Mesendoderm (in vitro differentiated cells): ENCODE measurements around the gene PLIN4.

Source experiments
- DNase-seq: peaks from one replicate; pipeline ENCODE4 v3.0.0; 2013
- H2AK5ac ChIP-seq: 2 replicates; pipeline ENCODE4 v1.6.1; 2013; ENCODE audit warnings: low read length, inconsistent platforms
- H2BK120ac ChIP-seq: 2 replicates; pipeline ENCODE4 v1.6.1; 2013; ENCODE audit warnings: low read depth, mild to moderate bottlenecking, low read length, moderate library complexity, mixed read lengths
- H2BK15ac ChIP-seq: replicated peaks from 2 replicates; pipeline ENCODE4 v1.6.1; 2013; ENCODE audit warnings: low read depth, mild to moderate bottlenecking, moderate library complexity
- H2BK5ac ChIP-seq: 2 replicates; pipeline ENCODE4 v1.6.1; 2013; ENCODE audit warnings: low read length, inconsistent platforms
- H3K18ac ChIP-seq: 2 replicates; pipeline ENCODE4 v1.6.1; 2013; ENCODE audit warnings: mild to moderate bottlenecking, low read length, mixed read lengths
- H3K23ac ChIP-seq: one replicate; pipeline ENCODE4 v1.6.1; 2013; ENCODE audit warnings: low read length
- H3K27ac ChIP-seq: 2 replicates; pipeline ENCODE4 v1.5.1; 2013; ENCODE audit warnings: low read depth, mild to moderate bottlenecking, inconsistent platforms, low read length, moderate library complexity
- H3K27me3 ChIP-seq: 2 replicates; pipeline ENCODE4 v1.6.1; 2013; ENCODE audit warnings: low read length, control low read depth, mild to moderate bottlenecking, inconsistent platforms; ENCODE audit not compliant: insufficient read depth, poor library complexity
- H3K36me3 ChIP-seq: 2 replicates; pipeline ENCODE4 v1.6.1; 2013; ENCODE audit warnings: low read length, inconsistent platforms; ENCODE audit not compliant: control insufficient read depth, insufficient read depth
- H3K4ac ChIP-seq: one replicate; pipeline ENCODE4 v1.6.1; 2013; ENCODE audit warnings: low read depth, mild to moderate bottlenecking, low read length, moderate library complexity
- H3K4me1 ChIP-seq: 2 replicates; pipeline ENCODE4 v1.6.1; 2013; ENCODE audit warnings: low read depth, low read length, inconsistent platforms; ENCODE audit not compliant: control insufficient read depth
- H3K4me2 ChIP-seq: 2 replicates; pipeline ENCODE4 v1.6.1; 2013; ENCODE audit warnings: low read length
- H3K4me3 ChIP-seq: 2 replicates; pipeline ENCODE4 v1.5.1; 2013; ENCODE audit warnings: mild to moderate bottlenecking, low read length
- H3K56ac ChIP-seq: one replicate; pipeline ENCODE4 v1.6.1; 2013; ENCODE audit warnings: low read length
- H3K79me1 ChIP-seq: 2 replicates; pipeline ENCODE4 v1.6.1; 2013; ENCODE audit warnings: low read length, inconsistent platforms
- H3K79me2 ChIP-seq: 2 replicates; pipeline ENCODE4 v1.6.1; 2013; ENCODE audit warnings: mild to moderate bottlenecking, low read length; ENCODE audit not compliant: control insufficient read depth, insufficient read depth
- H3K9ac ChIP-seq: 2 replicates; pipeline ENCODE4 v1.6.1; 2013; ENCODE audit warnings: low read length, inconsistent platforms
- H4K5ac ChIP-seq: one replicate; pipeline ENCODE4 v1.6.1; 2013; ENCODE audit warnings: low read length
- H4K8ac ChIP-seq: one replicate; pipeline ENCODE4 v1.6.1; 2013; ENCODE audit warnings: low read depth, mild to moderate bottlenecking, control low read depth, low read length, moderate library complexity
- WGBS: extraction: QIAGEN DNeasy Blood & Tissue Kit; methylation state at CpG from one replicate; pipeline ENCODE4 v1.1.7; 2013; ENCODE audit warnings: low lambda C conversion rate, missing lambda C conversion rate; ENCODE audit not compliant: insufficient coverage; ENCODE audit errors: extremely low coverage; 5-methylcytosine and 5-hydroxymethylcytosine counted together

Gene PLIN4

DNA sequence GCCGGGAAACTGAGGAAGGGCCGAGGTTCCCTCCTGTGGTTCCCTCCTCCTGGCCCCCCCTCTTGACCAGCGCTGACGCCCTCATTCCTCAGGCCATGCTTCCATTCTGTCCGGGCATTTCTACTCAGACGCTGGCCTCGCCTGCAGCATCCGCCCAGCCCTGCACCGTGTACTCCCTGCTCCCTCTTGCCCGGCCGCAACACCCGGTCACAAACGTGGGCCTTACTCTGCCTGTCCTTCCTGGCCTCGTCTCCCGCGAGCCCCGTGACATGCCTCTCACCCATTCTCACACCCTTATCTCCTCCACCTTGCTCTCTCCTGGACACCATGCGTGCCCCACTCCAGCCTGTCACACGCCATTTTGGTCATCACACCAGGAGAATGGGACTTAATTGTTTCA lies 34.9 kb downstream of the PLIN4 start:
- Histone ChIP-seq H2AK5ac (no peak overlapping the region), H4K5ac (no peak overlapping the region), H3K4me3 (no peak overlapping the region), H3K18ac (no peak overlapping the region), H3K79me2 (no peaks in the 10 kb centered on the region), H2BK120ac (no peak overlapping the region), H3K79me1 (no peaks in the 10 kb centered on the region), H3K4me1 (no peaks in the 10 kb centered on the region), H3K4me2 (no peak overlapping the region), H2BK5ac (no peak overlapping the region), H3K36me3 (no peaks in the 10 kb centered on the region), H3K23ac (no peak overlapping the region), H3K27me3 (no peaks in the 10 kb centered on the region), H3K56ac (no peak overlapping the region), H3K4ac (no peak overlapping the region), H3K9ac (no peak overlapping the region), H2BK15ac (no peak overlapping the region), H4K8ac (no peak overlapping the region), H3K27ac (no peak overlapping the region)
- WGBS, result no CpG with 5 or more reads among the region's 19 CpGs
- DNase-seq, result no peak

DNA sequence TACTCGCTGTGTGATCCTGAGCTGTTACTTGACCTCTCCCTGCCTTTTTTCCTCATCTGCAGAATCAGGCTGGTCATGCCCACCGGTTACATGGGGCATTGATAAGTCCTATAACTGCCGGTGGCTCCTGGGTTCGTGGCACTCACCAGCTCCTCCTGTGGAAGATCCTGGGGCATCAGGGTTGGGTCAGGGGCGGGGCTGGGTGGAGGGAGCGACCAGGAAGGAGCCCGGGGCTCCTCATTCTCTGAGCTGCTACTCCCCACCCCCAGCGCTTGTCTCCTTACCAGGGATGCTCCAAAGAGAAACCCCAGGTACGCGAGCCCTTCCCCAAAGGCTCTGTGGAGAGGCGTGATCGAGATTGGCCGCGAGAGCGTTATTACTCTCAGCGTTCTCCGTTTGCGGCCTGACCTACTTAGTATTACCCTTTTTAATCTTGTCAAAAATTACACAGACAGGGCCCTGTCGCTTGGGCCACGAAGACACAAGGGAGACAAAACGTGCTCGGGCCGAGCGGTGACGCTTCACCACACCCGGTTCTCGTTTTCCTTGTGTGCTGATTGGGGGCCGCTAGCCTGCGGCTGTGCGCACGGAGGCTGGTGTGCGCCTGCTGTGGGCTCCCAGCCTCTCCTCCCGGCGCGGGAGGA lies 35.4 kb downstream of the PLIN4 start:
- no peak for DNase-seq
- no peaks in the 10 kb centered on the region for H3K79me2 ChIP-seq
- H3K4ac ChIP-seq, result no peak overlapping the region
- no peaks in the 10 kb centered on the region for H3K4me1 ChIP-seq
- H3K9ac ChIP-seq, result no peak overlapping the region
- H2BK5ac ChIP-seq, result no peak overlapping the region
- H2BK120ac ChIP-seq, result no peak overlapping the region
- no CpG with 5 or more reads among the region's 35 CpGs for WGBS
- no peak overlapping the region for H4K5ac ChIP-seq
- H3K79me1 ChIP-seq, result no peaks in the 10 kb centered on the region
- no peak overlapping the region for H2BK15ac ChIP-seq
- H3K36me3 ChIP-seq, result no peaks in the 10 kb centered on the region
- H3K27me3 ChIP-seq, result no peaks in the 10 kb centered on the region
- H3K56ac ChIP-seq, result no peak overlapping the region
- no peak overlapping the region for H2AK5ac ChIP-seq
- H3K27ac ChIP-seq, result no peak overlapping the region
- no peak overlapping the region for H3K23ac ChIP-seq
- H4K8ac ChIP-seq, result no peak overlapping the region
- no peak overlapping the region for H3K4me3 ChIP-seq
- no peak overlapping the region for H3K18ac ChIP-seq
- no peak overlapping the region for H3K4me2 ChIP-seq

DNA sequence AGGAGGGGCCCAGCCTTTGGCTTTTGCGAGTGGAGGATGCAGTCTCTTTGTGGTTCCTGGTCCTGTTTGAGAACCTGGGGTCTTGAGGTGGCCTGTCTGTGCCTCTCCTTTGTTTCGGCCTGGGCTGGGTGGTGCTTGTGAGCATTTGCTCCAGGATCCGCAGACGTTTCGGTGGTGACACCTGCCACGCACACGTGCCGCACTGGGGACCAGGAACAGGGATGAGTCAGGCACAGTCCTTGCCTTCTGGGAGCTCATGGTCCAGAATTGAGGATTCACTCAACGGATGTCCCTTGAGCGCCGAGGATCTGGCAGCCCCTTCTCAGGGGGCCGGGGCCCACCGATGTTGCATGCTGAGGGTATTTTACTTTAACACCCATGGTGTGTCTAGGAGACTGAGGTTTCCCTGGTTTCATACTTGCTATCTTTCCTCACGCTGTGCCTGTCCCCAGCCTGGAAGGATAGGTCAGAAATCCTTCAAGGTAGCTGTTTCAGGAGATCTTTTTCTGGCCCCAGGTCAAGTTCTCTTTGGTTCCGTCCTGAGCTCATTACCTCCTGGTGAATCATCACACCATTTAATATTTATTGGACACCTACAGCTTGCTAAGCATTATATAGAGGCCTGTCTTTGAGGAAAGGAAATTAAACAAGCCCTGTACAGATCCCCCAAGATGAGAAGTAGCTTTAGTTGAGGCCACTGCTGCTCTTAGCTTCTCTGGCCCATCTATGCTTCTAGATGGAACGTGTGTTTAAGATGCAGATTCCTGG lies 41.1 kb downstream of the PLIN4 start:
- H3K4me2 ChIP-seq, result no peak overlapping the region
- H3K36me3 ChIP-seq, result peaks cover 8% of the 10 kb centered on the region
- no peak overlapping the region for H3K4me3 ChIP-seq
- H3K79me1 ChIP-seq, result peaks cover 13% of the 10 kb centered on the region
- H3K23ac ChIP-seq, result no peak overlapping the region
- no peak overlapping the region for H3K56ac ChIP-seq
- no peak overlapping the region for H2BK120ac ChIP-seq
- H2BK15ac ChIP-seq, result no peak overlapping the region
- H3K4me1 ChIP-seq, result peaks cover 2% of the 10 kb centered on the region
- H2BK5ac ChIP-seq, result no peak overlapping the region
- peaks cover 28% of the 10 kb centered on the region for H3K79me2 ChIP-seq
- no peaks in the 10 kb centered on the region for H3K27me3 ChIP-seq
- DNase-seq, result no peak
- H3K27ac ChIP-seq, result no peak overlapping the region
- H4K8ac ChIP-seq, result no peak overlapping the region
- no peak overlapping the region for H3K18ac ChIP-seq
- no peak overlapping the region for H3K4ac ChIP-seq
- H3K9ac ChIP-seq, result no peak overlapping the region
- H4K5ac ChIP-seq, result no peak overlapping the region
- no peak overlapping the region for H2AK5ac ChIP-seq
- no CpG with 5 or more reads among the region's 16 CpGs for WGBS

DNA sequence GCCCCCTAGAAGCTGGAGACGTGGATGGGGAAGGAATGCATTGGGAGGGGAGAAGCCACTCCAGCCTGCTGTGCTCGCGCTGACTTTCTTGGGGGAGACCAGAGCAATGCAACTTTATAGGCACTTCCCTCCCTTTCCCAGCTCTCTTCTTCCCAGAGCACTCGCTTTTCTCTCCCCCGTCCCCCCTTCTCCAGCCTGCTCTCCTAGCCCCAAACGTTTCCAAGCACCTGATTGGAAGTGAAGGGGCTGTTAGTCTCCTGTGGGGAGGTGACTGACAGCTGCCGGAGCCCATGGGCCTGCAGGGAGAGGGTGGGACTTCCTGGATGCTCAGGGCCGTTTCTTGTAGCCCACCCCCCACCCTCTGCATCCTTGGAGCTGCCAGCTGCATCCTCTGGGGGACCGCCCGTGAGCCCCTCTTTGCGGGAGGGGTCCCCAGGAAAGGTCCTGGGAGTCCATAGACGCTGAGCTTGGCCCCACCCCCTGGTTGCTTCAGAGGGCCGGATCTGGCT lies 43.7 kb downstream of the PLIN4 start:
- no peak overlapping the region for H4K5ac ChIP-seq
- peak overlapping the region; percentile 91 for H3K9ac ChIP-seq
- H3K79me2 ChIP-seq, result peaks cover 28% of the 10 kb centered on the region
- H3K4me2 ChIP-seq, result peak overlapping the region; percentile 58
- H3K23ac ChIP-seq, result no peak overlapping the region
- peak overlapping the region; percentile 67 for H3K4me3 ChIP-seq
- peaks cover 13% of the 10 kb centered on the region for H3K79me1 ChIP-seq
- H3K18ac ChIP-seq, result peak overlapping the region; percentile 8
- H3K4ac ChIP-seq, result no peak overlapping the region
- H3K4me1 ChIP-seq, result peaks cover 2% of the 10 kb centered on the region
- H2AK5ac ChIP-seq, result no peak overlapping the region
- no peak overlapping the region for H2BK15ac ChIP-seq
- WGBS, result no CpG with 5 or more reads among the region's 13 CpGs
- H4K8ac ChIP-seq, result no peak overlapping the region
- no peaks in the 10 kb centered on the region for H3K27me3 ChIP-seq
- H3K27ac ChIP-seq, result peak overlapping the region; percentile 87
- peaks cover 8% of the 10 kb centered on the region for H3K36me3 ChIP-seq
- DNase-seq, result peak; percentile 94
- no peak overlapping the region for H2BK5ac ChIP-seq
- H3K56ac ChIP-seq, result peak overlapping the region; percentile 71
- no peak overlapping the region for H2BK120ac ChIP-seq

DNA sequence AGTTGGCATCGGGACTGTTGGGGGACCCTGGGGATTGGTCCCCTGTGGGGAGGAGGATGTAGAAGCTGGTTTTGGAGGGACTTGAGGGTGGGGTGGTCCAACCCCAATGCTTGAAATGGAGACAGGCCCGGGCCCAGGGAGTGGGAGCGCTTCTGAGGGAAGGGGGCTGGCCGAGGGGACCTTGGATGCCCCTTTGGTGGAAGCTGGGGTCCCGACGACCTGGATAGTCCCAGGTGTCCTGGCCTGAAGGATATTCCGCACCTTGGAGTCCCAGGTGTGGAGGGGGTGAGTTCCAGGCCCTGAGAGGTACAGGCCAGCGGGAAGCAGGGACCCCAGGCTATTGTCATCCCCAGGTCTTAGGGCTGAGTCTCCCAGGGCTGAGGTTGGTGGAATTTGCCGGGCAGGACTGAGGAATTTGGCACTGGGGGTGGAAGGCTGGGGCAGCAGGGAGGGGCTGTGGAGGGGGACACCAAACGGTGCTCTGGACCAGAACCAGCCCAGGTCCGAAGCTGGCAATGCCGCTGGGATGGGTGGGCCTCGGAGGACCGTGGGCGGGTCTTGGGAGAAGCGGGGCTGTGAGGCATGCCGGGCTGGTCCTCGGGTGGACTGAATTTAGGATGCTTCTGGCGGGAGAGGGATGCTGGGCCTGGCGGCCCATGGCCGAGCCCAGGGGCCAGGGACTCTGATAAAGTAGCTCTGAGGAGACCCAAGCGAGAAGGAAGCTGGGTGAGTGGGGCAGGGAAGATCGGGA lies 44.3 kb downstream of the PLIN4 start:
- no peaks in the 10 kb centered on the region for H3K27me3 ChIP-seq
- peak overlapping the region; percentile 91 for H3K9ac ChIP-seq
- H3K56ac ChIP-seq, result peak overlapping the region; percentile 71
- no peak overlapping the region for H2BK15ac ChIP-seq
- peak overlapping the region; percentile 67 for H3K4me3 ChIP-seq
- WGBS, result no CpG with 5 or more reads among the region's 23 CpGs
- peak overlapping the region; percentile 8 for H3K18ac ChIP-seq
- no peak overlapping the region for H4K8ac ChIP-seq
- H2BK5ac ChIP-seq, result no peak overlapping the region
- no peak overlapping the region for H2BK120ac ChIP-seq
- peak; percentile 58 for DNase-seq
- H3K79me2 ChIP-seq, result peaks cover 28% of the 10 kb centered on the region
- H2AK5ac ChIP-seq, result peak overlapping the region; percentile 58
- H3K4ac ChIP-seq, result peak overlapping the region; percentile 43
- peak overlapping the region; percentile 45 for H3K23ac ChIP-seq
- peaks cover 2% of the 10 kb centered on the region for H3K4me1 ChIP-seq
- no peak overlapping the region for H4K5ac ChIP-seq
- peak overlapping the region; percentile 87 for H3K27ac ChIP-seq
- H3K79me1 ChIP-seq, result peaks cover 13% of the 10 kb centered on the region
- peaks cover 8% of the 10 kb centered on the region for H3K36me3 ChIP-seq
- H3K4me2 ChIP-seq, result peak overlapping the region; percentile 58
